ENCODE measurements around the gene FLRT3. TPM values are rescaled to one million over a fixed set of nuclear protein-coding genes. Genes with fewer than 3 reads are reported as not detected.

FLRT3 gene
- total and polyA plus RNA-seq, 5 donors from 2014 or later, result not detected

GRCh38 chr20:14341801-14342200 is 4.4 kb upstream of the FLRT3 start:
- Histone ChIP-seq H3K27ac (ENCODE audit: insufficient read depth, low read length, poor library complexity, severe bottlenecking) (no peak overlapping the region), H3K27me3 (ENCODE audit: control insufficient read depth, insufficient read depth, low read length) (no peaks in the 10 kb centered on the region), H3K36me3 (ENCODE audit: control insufficient read depth, insufficient read depth, low read length) (no peaks in the 10 kb centered on the region), H3K4me1 (ENCODE audit: control insufficient read depth, insufficient read depth, low read length, poor library complexity, severe bottlenecking) (no peaks in the 10 kb centered on the region), H3K9me3 (ENCODE audit: control insufficient read depth in 2 of 2, low read length in 2 of 2) (peaks cover 0 to 3% of the 10 kb centered on the region in 2 experiments), H3K4me3 (ENCODE audit: low read depth, low read length) (no peak overlapping the region)
- Mint-ChIP-seq H3K4me3 (no peak overlapping the region), H3K4me1 (no peaks in the 10 kb centered on the region), H3K27ac (no peak overlapping the region), H3K27me3 (no peaks in the 10 kb centered on the region), H3K36me3 (no peaks in the 10 kb centered on the region), H3K9me3 (peaks cover 2 to 12% (median 6%) of the 10 kb centered on the region in 7 donors)
- no peak for DNase-seq
- ATAC-seq (ENCODE audit: low read depth in 2 of 2), result no peak

- Mint-ChIP-seq H3K27me3 (no peaks in the 10 kb centered on the region), H3K4me1 (no peaks in the 10 kb centered on the region), H3K27ac (no peak overlapping the region), H3K36me3 (no peaks in the 10 kb centered on the region), H3K9me3 (peaks cover 0 to 8% (median 3%) of the 10 kb centered on the region in 7 donors), H3K4me3 (no peak overlapping the region)
- Histone ChIP-seq H3K9me3 (ENCODE audit: control insufficient read depth in 2 of 2, low read length in 2 of 2) (no peaks in the 10 kb centered on the region), H3K27ac (ENCODE audit: insufficient read depth, low read length, poor library complexity, severe bottlenecking) (no peak overlapping the region), H3K36me3 (ENCODE audit: control insufficient read depth, insufficient read depth, low read length) (no peaks in the 10 kb centered on the region), H3K4me1 (ENCODE audit: control insufficient read depth, insufficient read depth, low read length, poor library complexity, severe bottlenecking) (no peaks in the 10 kb centered on the region), H3K27me3 (ENCODE audit: control insufficient read depth, insufficient read depth, low read length) (no peaks in the 10 kb centered on the region), H3K4me3 (ENCODE audit: low read depth, low read length) (no peak overlapping the region)
- no peak for DNase-seq
- ATAC-seq (ENCODE audit: low read depth in 2 of 2), result no peak
Measured at GRCh38 chr20:14336686-14337085, 726 bp downstream of the FLRT3 start.

DNA sequence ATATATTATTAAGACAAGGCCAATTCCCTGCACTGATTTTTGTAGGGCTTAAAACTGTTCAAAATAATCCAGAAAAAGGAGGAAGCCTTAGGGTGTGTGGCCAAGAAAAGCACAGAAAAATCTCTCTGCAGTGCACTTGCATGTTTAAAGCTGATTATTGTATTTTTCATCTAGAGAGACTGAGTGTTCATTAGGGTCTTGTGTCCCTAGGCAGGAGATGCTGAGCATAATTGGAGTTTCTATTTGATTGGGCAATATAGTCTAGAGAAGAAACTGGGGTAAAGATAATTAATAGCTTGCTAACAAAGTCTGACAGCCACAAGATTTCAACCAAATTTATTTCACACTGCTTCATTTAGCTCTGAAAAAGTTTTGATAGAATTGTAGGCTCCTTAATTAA is 2.4 kb downstream of the FLRT3 start:
- H3K27ac Mint-ChIP-seq, result no peak overlapping the region
- H3K36me3 Mint-ChIP-seq, result no peaks in the 10 kb centered on the region
- H3K27ac ChIP-seq (ENCODE audit: insufficient read depth, low read length, poor library complexity, severe bottlenecking), result no peak overlapping the region
- no peaks in the 10 kb centered on the region for H3K4me1 Mint-ChIP-seq
- no peaks in the 10 kb centered on the region for H3K9me3 ChIP-seq (ENCODE audit: control insufficient read depth in 2 of 2, low read length in 2 of 2)
- H3K4me1 ChIP-seq (ENCODE audit: control insufficient read depth, insufficient read depth, low read length, poor library complexity, severe bottlenecking), result no peaks in the 10 kb centered on the region
- ATAC-seq (ENCODE audit: low read depth in 2 of 2) (no peak), DNase-seq (no peak)
- H3K4me3 Mint-ChIP-seq, result no peak overlapping the region
- no peaks in the 10 kb centered on the region for H3K27me3 Mint-ChIP-seq
- no peaks in the 10 kb centered on the region for H3K36me3 ChIP-seq (ENCODE audit: control insufficient read depth, insufficient read depth, low read length)
- peaks cover 0 to 11% (median 2%) of the 10 kb centered on the region in 7 donors for H3K9me3 Mint-ChIP-seq
- H3K4me3 ChIP-seq (ENCODE audit: low read depth, low read length), result no peak overlapping the region
- no peaks in the 10 kb centered on the region for H3K27me3 ChIP-seq (ENCODE audit: control insufficient read depth, insufficient read depth, low read length)

DNA sequence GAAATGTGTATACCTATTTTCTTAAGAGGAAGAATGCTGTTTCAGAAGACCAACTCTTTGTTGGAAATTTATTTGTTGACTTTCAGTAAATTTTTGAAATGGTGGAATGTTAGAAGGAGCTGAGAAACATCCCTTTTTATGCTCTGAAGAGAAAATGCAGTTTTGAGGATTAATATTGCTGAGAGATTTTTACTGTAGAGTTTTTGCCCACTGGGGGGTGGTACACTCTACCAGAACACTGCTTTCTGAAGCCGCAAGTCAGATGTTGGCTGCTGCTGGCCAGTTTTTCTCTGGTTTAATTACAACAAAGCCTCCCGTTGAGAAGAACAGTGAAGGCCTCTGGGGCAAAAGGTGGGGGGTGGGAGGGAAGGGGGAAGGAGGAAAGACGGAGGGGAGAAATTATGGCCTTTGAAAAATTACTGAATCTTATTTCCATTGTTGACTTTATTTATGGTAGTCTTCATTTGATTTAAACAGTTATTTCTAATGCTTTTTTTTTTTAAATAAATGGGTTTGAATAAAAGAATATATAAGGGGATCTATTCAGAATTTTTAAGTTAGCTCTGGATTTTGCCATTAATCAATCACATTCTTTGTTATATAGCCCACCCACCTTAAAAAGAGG is 3.0 kb downstream of the FLRT3 start:
- H3K27me3 Mint-ChIP-seq, result no peaks in the 10 kb centered on the region

GRCh38 chr20:14333721-14334120 is 3.7 kb downstream of the FLRT3 start:
- Mint-ChIP-seq H3K9me3 (peaks cover 0 to 10% (median 2%) of the 10 kb centered on the region in 7 donors), H3K27ac (no peak overlapping the region), H3K36me3 (no peaks in the 10 kb centered on the region), H3K4me3 (no peak overlapping the region), H3K27me3 (no peaks in the 10 kb centered on the region), H3K4me1 (no peaks in the 10 kb centered on the region)
- H3K27ac ChIP-seq (ENCODE audit: insufficient read depth, low read length, poor library complexity, severe bottlenecking), result no peak overlapping the region
- no peaks in the 10 kb centered on the region for H3K4me1 ChIP-seq (ENCODE audit: control insufficient read depth, insufficient read depth, low read length, poor library complexity, severe bottlenecking)
- no peak overlapping the region for H3K4me3 ChIP-seq (ENCODE audit: low read depth, low read length)
- ATAC-seq (ENCODE audit: low read depth in 2 of 2) (no peak), DNase-seq (no peak)
- no peaks in the 10 kb centered on the region for H3K36me3 ChIP-seq (ENCODE audit: control insufficient read depth, insufficient read depth, low read length)
- H3K9me3 ChIP-seq (ENCODE audit: control insufficient read depth in 2 of 2, low read length in 2 of 2), result no peaks in the 10 kb centered on the region
- no peaks in the 10 kb centered on the region for H3K27me3 ChIP-seq (ENCODE audit: control insufficient read depth, insufficient read depth, low read length)

More for the DNA sequence above, 3.0 kb downstream of the FLRT3 start:
- Mint-ChIP-seq H3K9me3 (peaks cover 0 to 14% (median 2%) of the 10 kb centered on the region in 7 donors), H3K36me3 (no peaks in the 10 kb centered on the region), H3K27ac (no peak overlapping the region), H3K4me1 (no peaks in the 10 kb centered on the region), H3K4me3 (no peak overlapping the region)
- H3K36me3 ChIP-seq (ENCODE audit: control insufficient read depth, insufficient read depth, low read length), result no peaks in the 10 kb centered on the region
- H3K4me3 ChIP-seq (ENCODE audit: low read depth, low read length), result no peak overlapping the region
- ATAC-seq (ENCODE audit: low read depth in 2 of 2) (no peak), DNase-seq (no peak)
- H3K4me1 ChIP-seq (ENCODE audit: control insufficient read depth, insufficient read depth, low read length, poor library complexity, severe bottlenecking), result no peaks in the 10 kb centered on the region
- H3K27me3 ChIP-seq (ENCODE audit: control insufficient read depth, insufficient read depth, low read length), result no peaks in the 10 kb centered on the region
- no peaks in the 10 kb centered on the region for H3K9me3 ChIP-seq (ENCODE audit: control insufficient read depth in 2 of 2, low read length in 2 of 2)
- H3K27ac ChIP-seq (ENCODE audit: insufficient read depth, low read length, poor library complexity, severe bottlenecking), result no peak overlapping the region

GRCh38 chr20:14332866-14333265 is 4.5 kb downstream of the FLRT3 start:
- no peak for DNase-seq

DNA sequence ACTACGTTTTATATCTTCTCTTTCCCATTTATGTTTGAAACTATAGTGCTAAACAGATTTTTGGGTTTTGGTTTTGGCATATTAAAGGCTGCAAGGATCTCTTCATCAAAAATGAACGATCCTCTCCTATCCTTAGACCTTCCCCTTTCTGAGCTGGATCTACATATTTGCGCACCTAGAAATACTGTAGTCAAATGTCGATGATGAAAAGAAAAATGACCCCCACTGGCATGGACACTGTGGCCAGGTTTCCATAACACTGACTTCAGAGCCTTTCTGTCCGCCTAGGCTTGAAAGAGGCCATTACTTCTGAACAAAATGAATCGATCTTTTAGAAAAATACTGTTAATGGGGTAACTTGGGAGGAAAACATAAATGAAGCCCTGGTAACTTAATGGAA is 5.8 kb downstream of the FLRT3 start:
- H3K9me3 ChIP-seq (ENCODE audit: control insufficient read depth in 2 of 2, low read length in 2 of 2), result no peaks in the 10 kb centered on the region
- H3K4me1 Mint-ChIP-seq, result no peaks in the 10 kb centered on the region
- no peaks in the 10 kb centered on the region for H3K4me1 ChIP-seq (ENCODE audit: control insufficient read depth, insufficient read depth, low read length, poor library complexity, severe bottlenecking)
- H3K36me3 Mint-ChIP-seq, result no peaks in the 10 kb centered on the region
- H3K27ac ChIP-seq (ENCODE audit: insufficient read depth, low read length, poor library complexity, severe bottlenecking), result no peak overlapping the region
- ATAC-seq (ENCODE audit: low read depth in 2 of 2) (no peak), DNase-seq (no peak)
- H3K4me3 Mint-ChIP-seq, result no peak overlapping the region
- no peak overlapping the region for H3K4me3 ChIP-seq (ENCODE audit: low read depth, low read length)
- no peaks in the 10 kb centered on the region for H3K27me3 ChIP-seq (ENCODE audit: control insufficient read depth, insufficient read depth, low read length)
- no peaks in the 10 kb centered on the region for H3K36me3 ChIP-seq (ENCODE audit: control insufficient read depth, insufficient read depth, low read length)
- no peak overlapping the region for H3K27ac Mint-ChIP-seq
- H3K27me3 Mint-ChIP-seq, result no peaks in the 10 kb centered on the region
- H3K9me3 Mint-ChIP-seq, result peaks cover 0 to 15% (median 2%) of the 10 kb centered on the region in 7 donors

More at GRCh38 chr20:14332866-14333265, 4.5 kb downstream of the FLRT3 start:
- Mint-ChIP-seq H3K27me3 (no peaks in the 10 kb centered on the region), H3K9me3 (peaks cover 0 to 15% (median 2%) of the 10 kb centered on the region in 7 donors), H3K36me3 (no peaks in the 10 kb centered on the region), H3K4me3 (no peak overlapping the region), H3K4me1 (no peaks in the 10 kb centered on the region), H3K27ac (no peak overlapping the region)
- Histone ChIP-seq H3K36me3 (ENCODE audit: control insufficient read depth, insufficient read depth, low read length) (no peaks in the 10 kb centered on the region), H3K4me1 (ENCODE audit: control insufficient read depth, insufficient read depth, low read length, poor library complexity, severe bottlenecking) (no peaks in the 10 kb centered on the region), H3K27me3 (ENCODE audit: control insufficient read depth, insufficient read depth, low read length) (no peaks in the 10 kb centered on the region), H3K9me3 (ENCODE audit: control insufficient read depth in 2 of 2, low read length in 2 of 2) (no peaks in the 10 kb centered on the region), H3K27ac (ENCODE audit: insufficient read depth, low read length, poor library complexity, severe bottlenecking) (no peak overlapping the region), H3K4me3 (ENCODE audit: low read depth, low read length) (no peak overlapping the region)
- ATAC-seq (ENCODE audit: low read depth in 2 of 2), result no peak

GRCh38 chr20:14319704-14320103 is 17.7 kb downstream of the FLRT3 start:
- Histone ChIP-seq H3K9me3 (ENCODE audit: control insufficient read depth in 2 of 2, low read length in 2 of 2) (peaks cover 0 to 1% of the 10 kb centered on the region in 2 experiments), H3K27me3 (ENCODE audit: control insufficient read depth, insufficient read depth, low read length) (no peaks in the 10 kb centered on the region), H3K4me3 (ENCODE audit: low read depth, low read length) (no peak overlapping the region), H3K4me1 (ENCODE audit: control insufficient read depth, insufficient read depth, low read length, poor library complexity, severe bottlenecking) (no peaks in the 10 kb centered on the region), H3K36me3 (ENCODE audit: control insufficient read depth, insufficient read depth, low read length) (no peaks in the 10 kb centered on the region), H3K27ac (ENCODE audit: insufficient read depth, low read length, poor library complexity, severe bottlenecking) (no peak overlapping the region)
- H3K27ac Mint-ChIP-seq, result no peak overlapping the region
- H3K9me3 Mint-ChIP-seq, result peaks cover 3 to 19% (median 10%) of the 10 kb centered on the region in 7 donors
- no peak overlapping the region for H3K4me3 Mint-ChIP-seq
- DNase-seq, result no peak
- H3K27me3 Mint-ChIP-seq, result no peaks in the 10 kb centered on the region
- ATAC-seq (ENCODE audit: low read depth in 2 of 2), result no peak
- H3K36me3 Mint-ChIP-seq, result no peaks in the 10 kb centered on the region
- H3K4me1 Mint-ChIP-seq, result no peaks in the 10 kb centered on the region

Measured in CD4-positive, CD25-positive, alpha-beta regulatory T cell (primary cell).